Neural cell (in vitro differentiated cells): ENCODE data around the gene LAMP1. TPM values are rescaled to one million over a fixed set of nuclear protein-coding genes. Genes with fewer than 3 reads are reported as not detected.

Experiments used
- H2AFZ ChIP-seq: fragments of 200-600, 300-800 bp; sonication (generic), shearing (Covaris generic); 2 replicates; pipeline ENCODE4 v1.6.0; 2014; ENCODE audit warnings: low read depth, mild to moderate bottlenecking, antibody characterized with exemption, low read length, moderate library complexity
- H3F3A ChIP-seq: fragments of 200-600 bp; shearing (Covaris generic); 2 replicates; pipeline ENCODE4 v1.6.1; 2016; ENCODE audit warnings: mild to moderate bottlenecking, moderate library complexity, mixed read lengths, antibody characterized with exemption, low read length; ENCODE audit not compliant: insufficient read depth, poor library complexity, severe bottlenecking
- H3K27ac ChIP-seq: fragments of 200-600, 300-800 bp; sonication (generic), shearing (Covaris generic); 2 replicates; pipeline ENCODE4 v1.5.1; 2014; ENCODE audit warnings: mild to moderate bottlenecking, low read length, moderate library complexity
- H3K27me3 ChIP-seq: fragments of 300-800, 200-600 bp; sonication (generic), shearing (Covaris generic); 2 replicates; pipeline ENCODE4 v1.6.0; 2014; ENCODE audit warnings: mild to moderate bottlenecking, low read depth, low read length, moderate library complexity; ENCODE audit not compliant: insufficient read depth
- H3K36me3 ChIP-seq: fragments of 300-800, 200-600 bp; sonication (generic), shearing (Covaris generic); 2 replicates; pipeline ENCODE4 v1.5.1; 2014; ENCODE audit warnings: mild to moderate bottlenecking, antibody characterized with exemption, low read length, moderate library complexity; ENCODE audit not compliant: insufficient read depth
- H3K4me2 ChIP-seq: fragments of 300-800, 200-600 bp; sonication (generic), shearing (Covaris generic); 2 replicates; pipeline ENCODE4 v1.6.0; 2014; ENCODE audit warnings: mild to moderate bottlenecking, low read length
- H3K4me3 ChIP-seq: fragments of 300-800, 200-600 bp; sonication (generic), shearing (Covaris generic); 2 replicates; pipeline ENCODE4 v1.5.1; 2014; ENCODE audit warnings: mild to moderate bottlenecking, low read length, moderate library complexity
- H3K79me2 ChIP-seq: fragments of 200-600 bp; shearing (Covaris generic); replicated peaks from 2 replicates; pipeline ENCODE4 v1.6.0; 2014; ENCODE audit warnings: mild to moderate bottlenecking, low read length, moderate library complexity; ENCODE audit not compliant: insufficient read depth
- H3K9ac ChIP-seq: fragments of 300-800, 200-600 bp; sonication (generic), shearing (Covaris generic); 2 replicates; pipeline ENCODE4 v1.6.1; 2016; ENCODE audit warnings: mild to moderate bottlenecking, low read length, mixed read lengths
- H3K9me2 ChIP-seq: fragments of 200-600 bp; shearing (Covaris generic); 2 replicates; pipeline ENCODE4 v1.6.1; 2016; ENCODE audit warnings: mild to moderate bottlenecking, low read length, mixed read lengths; ENCODE audit not compliant: insufficient read depth
- H3K9me3 ChIP-seq: fragments of 200-600, 300-800 bp; sonication (generic), shearing (Covaris generic); 2 replicates; pipeline ENCODE4 v1.6.1; 2016; ENCODE audit warnings: mild to moderate bottlenecking, mixed run types, low read length, moderate library complexity, mixed read lengths
- H4K20me1 ChIP-seq: fragments of 200-600 bp; shearing (Covaris generic); 2 replicates; pipeline ENCODE4 v1.6.1; 2016; ENCODE audit warnings: mild to moderate bottlenecking, mixed run types; ENCODE audit not compliant: insufficient read depth
- EP300 ChIP-seq: fragments of 450-650 bp; conservative IDR thresholded peaks from 2 replicates; pipeline ENCODE4 v1.6.1; 2014; ENCODE audit warnings: antibody characterized with exemption, mild to moderate bottlenecking, moderate library complexity; ENCODE audit not compliant: poor library complexity, severe bottlenecking
- EZH2 ChIP-seq: fragments of 200-600, 300-800 bp; shearing (Covaris generic), sonication (generic); IDR thresholded peaks from 2 replicates; pipeline ENCODE4 v1.6.1; 2014; ENCODE audit warnings: antibody characterized with exemption, low read length, borderline replicate concordance, mild to moderate bottlenecking; ENCODE audit not compliant: insufficient read depth, poor library complexity, severe bottlenecking
- MXI1 ChIP-seq: fragments of 450-650 bp; conservative IDR thresholded peaks from 2 replicates; pipeline ENCODE4 v1.6.1; 2014; ENCODE audit warnings: antibody characterized with exemption, mild to moderate bottlenecking; ENCODE audit not compliant: poor library complexity, severe bottlenecking
- POLR2AphosphoS5 ChIP-seq: IDR thresholded peaks from 2 replicates; pipeline ENCODE4 v1.6.1; 2012
- RAD21 ChIP-seq: fragments of 450-650 bp; conservative IDR thresholded peaks from 2 replicates; pipeline ENCODE4 v1.6.1; 2014; ENCODE audit warnings: antibody characterized with exemption, mild to moderate bottlenecking, moderate library complexity
- SMC3 ChIP-seq: fragments of 450-650 bp; conservative IDR thresholded peaks from 2 replicates; pipeline ENCODE4 v1.6.1; 2014; ENCODE audit warnings: antibody characterized with exemption, mild to moderate bottlenecking, moderate library complexity; ENCODE audit not compliant: poor library complexity
- TAF1 ChIP-seq: IDR thresholded peaks from 2 replicates; pipeline ENCODE4 v1.6.1; 2012; ENCODE audit warnings: low read depth
- polyA plus RNA-seq: library from polyadenylated mRNA; depleted of rRNA; stranded (reverse); fragments of >200 nt; gene quantifications from 2 replicates; pipeline ENCODE4 v1.2.3, GENCODE V29; 2014
- TF ChIP-seq, protein P1 (sequence below): IDR thresholded peaks from 2 replicates; pipeline ENCODE4 v1.6.1; 2012; ENCODE audit warnings: borderline replicate concordance
- TF ChIP-seq, protein P2 (sequence below): fragments of 450-650 bp; IDR thresholded peaks from 2 replicates; pipeline ENCODE4 v1.5.1; 2014; ENCODE audit warnings: antibody characterized with exemption, mild to moderate bottlenecking, moderate library complexity; ENCODE audit not compliant: poor library complexity, severe bottlenecking

Gene LAMP1
- polyA plus RNA-seq, 1 donor from 2014 or later: 69.7 TPM

DNA sequence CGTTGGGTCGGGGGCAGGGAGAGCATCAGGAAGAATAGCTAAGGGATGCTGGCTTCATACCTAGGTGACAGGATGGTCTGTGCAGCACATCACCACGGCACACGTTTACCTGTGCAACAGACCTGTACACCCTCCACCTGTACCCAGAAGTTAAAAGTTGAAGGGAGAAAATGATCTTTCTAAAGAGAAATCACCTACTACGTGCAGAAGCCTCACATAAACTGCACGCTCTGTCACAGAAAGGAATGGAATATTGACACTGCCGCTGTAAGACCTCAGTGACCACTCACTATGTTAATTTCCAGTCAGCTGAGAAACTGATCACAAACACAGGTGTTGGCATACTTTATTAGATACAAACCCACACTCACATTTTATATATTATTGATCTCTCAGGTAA is 26.8 kb downstream of the LAMP1 start:
- no peaks in the 10 kb centered on the region for H3F3A ChIP-seq
- no peaks in the 10 kb centered on the region for H3K27me3 ChIP-seq
- H2AFZ ChIP-seq: no peak overlapping the region
- no peak overlapping the region for H3K4me2 ChIP-seq
- H3K79me2 ChIP-seq: no peaks in the 10 kb centered on the region
- H4K20me1 ChIP-seq: no peaks in the 10 kb centered on the region
- H3K27ac ChIP-seq: no peak overlapping the region
- no peak overlapping the region for H3K4me3 ChIP-seq
- H3K9me3 ChIP-seq: no peaks in the 10 kb centered on the region
- no peaks in the 10 kb centered on the region for H3K9me2 ChIP-seq
- H3K9ac ChIP-seq: no peak overlapping the region
- TF ChIP-seq RAD21 (no peak), EZH2 (no peak), POLR2AphosphoS5 (no peak), EP300 (no peak), MXI1 (no peak)
- TF ChIP-seq, protein P1, sequence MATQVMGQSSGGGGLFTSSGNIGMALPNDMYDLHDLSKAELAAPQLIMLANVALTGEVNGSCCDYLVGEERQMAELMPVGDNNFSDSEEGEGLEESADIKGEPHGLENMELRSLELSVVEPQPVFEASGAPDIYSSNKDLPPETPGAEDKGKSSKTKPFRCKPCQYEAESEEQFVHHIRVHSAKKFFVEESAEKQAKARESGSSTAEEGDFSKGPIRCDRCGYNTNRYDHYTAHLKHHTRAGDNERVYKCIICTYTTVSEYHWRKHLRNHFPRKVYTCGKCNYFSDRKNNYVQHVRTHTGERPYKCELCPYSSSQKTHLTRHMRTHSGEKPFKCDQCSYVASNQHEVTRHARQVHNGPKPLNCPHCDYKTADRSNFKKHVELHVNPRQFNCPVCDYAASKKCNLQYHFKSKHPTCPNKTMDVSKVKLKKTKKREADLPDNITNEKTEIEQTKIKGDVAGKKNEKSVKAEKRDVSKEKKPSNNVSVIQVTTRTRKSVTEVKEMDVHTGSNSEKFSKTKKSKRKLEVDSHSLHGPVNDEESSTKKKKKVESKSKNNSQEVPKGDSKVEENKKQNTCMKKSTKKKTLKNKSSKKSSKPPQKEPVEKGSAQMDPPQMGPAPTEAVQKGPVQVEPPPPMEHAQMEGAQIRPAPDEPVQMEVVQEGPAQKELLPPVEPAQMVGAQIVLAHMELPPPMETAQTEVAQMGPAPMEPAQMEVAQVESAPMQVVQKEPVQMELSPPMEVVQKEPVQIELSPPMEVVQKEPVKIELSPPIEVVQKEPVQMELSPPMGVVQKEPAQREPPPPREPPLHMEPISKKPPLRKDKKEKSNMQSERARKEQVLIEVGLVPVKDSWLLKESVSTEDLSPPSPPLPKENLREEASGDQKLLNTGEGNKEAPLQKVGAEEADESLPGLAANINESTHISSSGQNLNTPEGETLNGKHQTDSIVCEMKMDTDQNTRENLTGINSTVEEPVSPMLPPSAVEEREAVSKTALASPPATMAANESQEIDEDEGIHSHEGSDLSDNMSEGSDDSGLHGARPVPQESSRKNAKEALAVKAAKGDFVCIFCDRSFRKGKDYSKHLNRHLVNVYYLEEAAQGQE: no peak
- H3K36me3 ChIP-seq: no peaks in the 10 kb centered on the region

DNA sequence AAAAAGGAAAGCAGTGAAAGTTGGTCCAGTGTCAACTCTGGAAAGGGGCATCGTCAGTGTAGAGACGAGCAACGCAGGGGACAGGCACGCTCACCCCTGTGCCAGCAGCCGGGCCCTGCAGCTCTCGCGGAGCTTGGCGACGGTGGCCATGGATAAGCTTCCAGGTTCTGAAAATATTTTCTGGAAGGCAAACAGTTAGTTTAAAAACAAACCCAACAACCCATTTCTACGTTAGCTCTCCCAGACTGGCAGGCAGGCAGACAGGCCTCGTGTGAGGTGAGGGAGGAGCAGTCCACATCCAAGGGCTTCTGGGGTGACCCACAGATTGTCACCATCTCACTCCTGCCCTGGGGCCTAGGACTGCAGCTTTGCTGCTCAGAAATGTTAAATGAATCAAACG is 27.4 kb downstream of the LAMP1 start:
- no peak overlapping the region for H3K27ac ChIP-seq
- H4K20me1 ChIP-seq: no peaks in the 10 kb centered on the region
- no peak overlapping the region for H3K4me2 ChIP-seq
- no peak overlapping the region for H2AFZ ChIP-seq
- no peaks in the 10 kb centered on the region for H3K9me3 ChIP-seq
- no peak overlapping the region for H3K9ac ChIP-seq
- H3F3A ChIP-seq: no peaks in the 10 kb centered on the region
- no peak overlapping the region for H3K4me3 ChIP-seq
- H3K9me2 ChIP-seq: no peaks in the 10 kb centered on the region
- H3K36me3 ChIP-seq: no peaks in the 10 kb centered on the region
- TF ChIP-seq, protein P2, sequence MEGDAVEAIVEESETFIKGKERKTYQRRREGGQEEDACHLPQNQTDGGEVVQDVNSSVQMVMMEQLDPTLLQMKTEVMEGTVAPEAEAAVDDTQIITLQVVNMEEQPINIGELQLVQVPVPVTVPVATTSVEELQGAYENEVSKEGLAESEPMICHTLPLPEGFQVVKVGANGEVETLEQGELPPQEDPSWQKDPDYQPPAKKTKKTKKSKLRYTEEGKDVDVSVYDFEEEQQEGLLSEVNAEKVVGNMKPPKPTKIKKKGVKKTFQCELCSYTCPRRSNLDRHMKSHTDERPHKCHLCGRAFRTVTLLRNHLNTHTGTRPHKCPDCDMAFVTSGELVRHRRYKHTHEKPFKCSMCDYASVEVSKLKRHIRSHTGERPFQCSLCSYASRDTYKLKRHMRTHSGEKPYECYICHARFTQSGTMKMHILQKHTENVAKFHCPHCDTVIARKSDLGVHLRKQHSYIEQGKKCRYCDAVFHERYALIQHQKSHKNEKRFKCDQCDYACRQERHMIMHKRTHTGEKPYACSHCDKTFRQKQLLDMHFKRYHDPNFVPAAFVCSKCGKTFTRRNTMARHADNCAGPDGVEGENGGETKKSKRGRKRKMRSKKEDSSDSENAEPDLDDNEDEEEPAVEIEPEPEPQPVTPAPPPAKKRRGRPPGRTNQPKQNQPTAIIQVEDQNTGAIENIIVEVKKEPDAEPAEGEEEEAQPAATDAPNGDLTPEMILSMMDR: no peak
- TF ChIP-seq EZH2 (no peak), EP300 (no peak), SMC3 (no peak), POLR2AphosphoS5 (no peak), TAF1 (no peak), MXI1 (no peak), RAD21 (no peak)
- TF ChIP-seq, protein P1: no peak
- no peaks in the 10 kb centered on the region for H3K79me2 ChIP-seq
- no peaks in the 10 kb centered on the region for H3K27me3 ChIP-seq
